Daoy (cell line): ENCODE data around the gene HSBP1L1. TPM values are rescaled to one million over a fixed set of nuclear protein-coding genes. Genes with fewer than 3 reads are reported as not detected.

ENCODE experiments used
- DNase-seq: peaks from one replicate; pipeline ENCODE4 v3.0.0-alpha.2; 2015; ENCODE audit warnings: low read depth
- total RNA-seq: library from RNA; depleted of rRNA; stranded (reverse); fragments of >200 nt; shearing (Covaris generic); gene quantifications from 2 replicates; pipeline ENCODE4 v1.2.3, GENCODE V29; 2014

Gene HSBP1L1
- total RNA-seq, 1 experiment from 2014 or later: 0.69 TPM

- DNase-seq: no peak
Measured at GRCh38 chr18:79945118-79946042, 19.1 kb upstream of the HSBP1L1 start.

GRCh38 chr18:79947054-79947755, 17.2 kb upstream of the HSBP1L1 start:
- DNase-seq: no peak

GRCh38 chr18:79947881-79948610, 16.4 kb upstream of the HSBP1L1 start:
- no peak for DNase-seq

- DNase-seq: no peak
Measured at GRCh38 chr18:79948719-79949411, 15.6 kb upstream of the HSBP1L1 start.

DNA sequence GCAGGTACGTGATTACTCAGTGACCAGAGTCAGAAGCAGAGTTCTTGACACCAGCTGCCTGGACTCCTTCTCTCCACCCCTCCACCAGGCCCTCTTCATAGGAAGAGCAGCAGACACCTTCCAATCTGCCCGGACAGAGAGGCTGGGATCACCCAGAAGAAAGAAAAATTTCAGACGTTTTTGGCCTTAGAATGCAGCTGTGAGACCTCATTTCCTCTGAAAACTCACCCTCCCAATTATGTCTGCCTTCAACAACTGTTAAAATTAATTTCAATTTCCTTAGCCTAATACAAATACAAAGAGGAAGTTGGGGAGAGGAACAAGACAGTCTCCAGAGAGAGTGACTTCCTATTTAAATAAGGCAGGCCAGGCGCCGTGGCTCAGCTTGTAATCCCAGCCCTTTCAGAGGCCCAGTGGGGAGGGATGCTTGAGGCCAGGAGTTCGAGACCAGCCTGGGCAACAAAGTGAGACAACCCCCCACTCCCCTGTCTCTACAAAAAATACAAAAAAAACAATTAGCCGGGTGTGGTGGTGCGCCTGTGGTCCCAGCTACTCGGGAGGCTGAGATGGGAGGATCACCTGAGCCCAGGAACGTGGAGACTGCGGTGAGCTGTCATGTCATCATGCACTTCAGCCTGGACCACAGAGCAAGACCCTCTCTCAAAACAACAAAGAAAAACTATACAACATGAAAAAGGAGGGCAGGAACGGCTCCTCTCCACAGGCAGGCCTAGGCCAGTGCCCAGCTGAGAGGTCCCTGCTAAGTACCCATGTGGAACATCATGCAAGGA, 14.6 kb upstream of the HSBP1L1 start:
- DNase-seq: no peak

DNA sequence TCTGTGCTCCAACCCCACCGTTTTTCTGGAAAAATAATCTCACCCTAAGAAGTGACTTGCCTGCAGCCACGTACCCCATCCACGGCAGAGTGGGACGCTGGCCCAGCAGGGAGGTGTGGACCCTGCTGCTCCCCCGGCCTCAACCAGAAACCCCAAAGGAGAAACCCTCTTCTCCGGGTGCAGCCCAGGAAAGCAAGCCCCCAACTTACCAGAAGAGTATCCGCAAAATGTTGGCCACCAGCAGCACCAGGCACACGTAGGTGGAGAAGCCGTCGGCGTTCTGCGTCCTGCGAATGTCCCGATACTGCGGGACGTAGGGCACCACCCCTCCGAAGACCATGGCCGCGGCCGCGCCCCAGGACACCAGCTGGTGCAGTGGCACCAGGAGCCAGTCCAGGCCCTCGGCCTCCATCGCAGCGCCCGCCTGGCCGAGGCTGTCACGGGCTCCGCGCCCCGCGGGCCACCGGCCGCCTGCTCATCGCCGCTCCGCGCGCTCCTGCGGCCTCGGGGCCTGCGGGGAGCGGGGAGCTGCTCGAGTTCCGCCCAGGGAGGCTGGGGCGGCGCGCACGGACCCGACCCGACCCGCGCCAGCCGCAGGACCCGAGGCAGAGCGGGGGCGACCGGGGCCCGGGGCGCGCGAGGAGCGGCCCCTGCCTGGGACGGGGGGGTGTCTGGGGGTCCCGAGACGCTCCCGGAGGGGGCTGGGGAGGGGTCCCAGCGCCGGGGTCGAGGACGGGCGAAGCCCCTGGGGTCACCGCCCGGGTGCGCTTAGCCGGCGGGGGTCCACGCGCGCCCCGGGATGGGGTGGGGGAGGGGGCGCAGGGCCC, 13.7 kb upstream of the HSBP1L1 start:
- DNase-seq: peak; percentile 27

GRCh38 chr18:79951545-79952455, 12.6 kb upstream of the HSBP1L1 start, which contains the start of gene SLC66A2:
TSS of gene SLC66A2 (minus strand) at chr18:79951653. CDS start at chr18:79950926, 727 bp downstream.
- peak; percentile 84 for DNase-seq

DNA sequence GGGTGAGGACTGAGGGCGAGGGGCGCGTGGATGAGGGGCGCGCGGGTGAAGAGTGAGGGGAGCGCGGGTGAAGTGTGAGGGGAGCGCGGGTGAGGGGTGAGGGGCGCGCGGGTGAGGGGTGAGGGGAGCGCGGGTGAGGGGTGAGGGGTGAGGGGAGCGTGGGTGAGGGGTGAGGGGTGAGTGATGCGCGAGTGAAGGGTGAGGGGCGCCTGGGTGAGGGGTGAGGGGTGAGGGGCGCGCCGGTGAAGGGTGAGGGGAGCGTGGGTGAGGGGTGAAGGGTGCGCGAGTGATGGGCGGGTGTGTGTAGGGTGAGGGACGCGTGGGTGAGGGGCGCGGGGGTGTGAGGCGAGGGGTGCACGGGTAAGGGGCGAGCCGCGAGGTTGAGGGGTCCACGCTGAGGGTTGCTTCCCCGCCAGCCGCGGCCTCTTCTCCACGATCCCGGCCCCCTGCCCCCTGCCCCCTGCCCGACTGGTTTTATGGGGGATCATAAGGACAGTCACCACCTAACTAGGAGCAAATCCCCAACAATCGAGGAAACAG, 11.9 kb upstream of the HSBP1L1 start:
- no peak for DNase-seq

GRCh38 chr18:79952996-79953559, 11.4 kb upstream of the HSBP1L1 start:
- no peak for DNase-seq

DNA sequence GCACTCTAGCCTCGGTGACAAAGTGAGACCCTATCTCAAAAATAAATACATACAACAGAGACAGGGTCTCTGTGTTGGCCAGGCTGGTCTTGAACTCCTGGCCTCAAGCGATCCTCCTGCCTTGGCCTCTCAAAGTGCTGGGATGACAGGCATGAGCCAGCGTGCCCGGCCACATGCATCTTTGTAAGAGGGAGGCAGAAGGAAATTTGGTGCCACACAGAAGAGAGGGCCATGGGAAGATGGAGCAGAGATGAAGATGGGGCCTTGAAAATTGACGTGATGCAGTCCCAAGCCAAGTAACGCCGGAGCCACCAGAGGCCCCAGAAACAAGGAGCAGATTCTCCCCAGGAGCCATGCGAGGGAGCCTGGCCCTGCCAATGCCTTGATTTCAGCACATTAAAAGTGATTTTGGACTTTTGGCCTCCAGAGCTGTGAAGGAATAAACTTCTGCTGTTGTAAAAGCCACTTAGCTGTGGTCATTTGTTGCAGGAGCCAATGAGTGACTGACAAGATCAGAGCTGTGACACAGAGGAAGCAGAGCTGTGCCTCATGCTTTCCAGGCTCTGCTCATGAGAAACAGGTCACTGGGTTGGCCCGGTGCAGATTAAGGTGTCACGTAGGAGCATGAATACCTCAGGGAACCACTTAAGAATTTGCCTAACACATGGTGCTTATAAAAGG, 10.3 kb upstream of the HSBP1L1 start:
- DNase-seq: no peak

DNA sequence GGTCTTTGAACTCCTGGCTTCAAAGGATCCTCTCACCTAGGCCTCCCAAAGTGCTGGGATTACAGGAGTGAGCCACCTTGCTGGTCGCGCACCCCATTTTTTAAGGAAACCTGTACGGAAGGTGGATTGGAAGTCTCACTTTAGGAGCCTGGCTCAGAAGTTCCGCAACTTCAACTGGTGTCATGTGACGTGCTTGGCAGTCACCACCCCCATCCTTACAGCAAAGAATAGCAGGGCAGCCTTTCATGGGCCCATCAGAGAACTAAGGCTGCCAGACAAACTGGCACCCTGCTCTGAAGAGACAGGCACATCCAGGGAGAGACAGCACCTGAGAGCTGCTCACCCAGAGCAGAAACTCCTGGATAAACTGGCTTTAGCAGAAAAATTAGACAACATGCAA, 9.7 kb upstream of the HSBP1L1 start:
- no peak for DNase-seq

DNA sequence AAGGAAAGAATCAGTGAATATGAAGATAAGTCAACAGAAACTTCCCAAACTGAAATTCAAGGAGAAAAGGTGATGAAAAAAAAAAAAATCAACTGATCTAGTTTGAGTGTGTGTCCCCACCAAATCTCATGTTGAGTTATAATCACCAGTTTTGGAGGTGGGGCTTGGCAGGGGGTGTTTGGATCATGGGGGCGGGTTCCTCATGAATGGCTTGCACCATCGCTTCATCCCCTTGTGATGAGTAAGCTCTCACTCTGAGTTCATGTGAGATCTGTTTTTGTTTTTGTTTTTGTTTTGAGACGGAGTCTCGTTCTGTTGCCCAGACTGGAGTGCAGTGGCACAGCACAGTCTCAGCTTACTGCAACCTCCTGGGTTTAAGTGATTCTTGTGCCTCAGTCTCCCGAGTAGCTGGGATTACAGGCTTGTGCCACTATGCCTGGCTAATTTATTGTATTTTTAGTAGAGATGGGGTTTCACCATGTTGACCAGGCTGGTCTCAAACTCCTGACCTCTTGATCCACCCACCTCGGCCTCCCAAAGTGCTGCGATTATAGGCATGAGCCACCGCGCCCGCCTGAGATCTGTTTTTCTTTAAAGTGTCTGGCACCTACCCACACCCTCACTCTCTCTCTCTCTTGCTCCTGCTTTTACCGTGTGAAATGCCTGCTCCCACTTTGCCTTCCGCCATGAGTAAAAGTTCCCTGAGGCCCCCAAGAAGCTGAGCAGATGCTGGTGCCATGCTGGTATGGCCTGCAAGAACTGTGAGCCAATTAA, 9.0 kb upstream of the HSBP1L1 start:
- DNase-seq: no peak

DNA sequence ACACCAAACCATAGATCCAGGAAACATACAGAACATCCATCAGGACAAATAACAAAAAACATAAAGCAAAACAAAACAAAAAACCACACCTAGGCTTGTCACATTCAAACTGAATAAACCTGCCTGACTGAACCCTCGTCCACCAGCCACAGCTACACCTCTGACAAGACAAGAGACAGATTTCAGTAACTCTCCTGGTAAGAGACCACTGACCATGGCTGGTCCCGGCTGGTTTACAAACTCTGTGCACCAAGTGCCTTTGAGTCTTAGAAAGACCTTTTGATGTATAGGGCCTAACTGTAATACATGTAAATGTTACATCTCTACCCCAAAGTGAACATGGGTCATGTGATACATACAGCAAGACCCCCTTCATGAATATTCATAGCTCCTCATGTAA, 8.2 kb upstream of the HSBP1L1 start:
- no peak for DNase-seq

- DNase-seq: no peak
Measured at GRCh38 chr18:79958981-79959380, 5.5 kb upstream of the HSBP1L1 start.

GRCh38 chr18:79960161-79960801, 4.2 kb upstream of the HSBP1L1 start:
- DNase-seq: peak; percentile 27

- DNase-seq: no peak
Measured at GRCh38 chr18:79960921-79961526, 3.4 kb upstream of the HSBP1L1 start.
